ENCODE data around the gene SPOCK1.

The SPOCK1 gene

DNA sequence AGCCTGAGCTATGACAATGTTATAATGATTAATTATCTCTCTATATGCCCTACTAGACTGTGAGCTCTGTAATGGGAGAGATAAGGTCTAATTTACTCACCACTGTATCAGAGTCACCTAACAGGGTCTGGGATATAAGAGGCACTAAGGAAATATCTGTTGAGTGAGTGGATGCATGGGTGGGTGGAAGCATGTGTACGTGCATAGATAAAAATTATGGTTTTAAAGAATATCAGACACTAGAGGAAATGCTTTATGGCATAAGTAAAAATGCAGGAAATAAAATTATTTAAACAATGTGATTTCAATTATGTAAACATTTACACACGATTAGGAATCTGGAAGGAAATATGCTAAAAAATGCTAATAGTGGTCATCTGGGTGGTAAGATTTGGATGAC lies 137.8 kb downstream of the SPOCK1 start:
- no peak for DNase-seq (ENCODE audit: low read depth)

DNA sequence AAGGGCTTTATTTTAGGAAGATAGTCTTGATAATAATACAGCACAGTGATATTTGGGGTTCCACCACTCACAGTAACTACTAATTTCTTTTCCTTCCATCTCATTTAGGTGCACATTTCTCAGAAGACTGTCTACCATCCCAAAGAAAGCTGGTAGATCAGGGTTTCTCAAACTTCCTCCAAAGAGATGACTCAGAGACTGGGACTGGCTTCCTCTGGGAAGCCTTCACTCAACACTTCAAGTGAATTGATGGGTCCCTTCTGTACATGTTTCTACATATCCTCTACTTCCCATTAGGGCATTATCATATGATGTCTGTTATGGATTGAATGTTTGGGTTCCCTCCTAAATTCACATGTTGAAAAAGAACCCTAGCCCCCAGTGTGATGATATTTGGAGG lies 138.5 kb downstream of the SPOCK1 start:
- DNase-seq (ENCODE audit: low read depth), result no peak

- no peak for DNase-seq (ENCODE audit: low read depth)
These were observed 139.2 kb downstream of the SPOCK1 start for GRCh38 chr5:137359941-137360340.

DNA sequence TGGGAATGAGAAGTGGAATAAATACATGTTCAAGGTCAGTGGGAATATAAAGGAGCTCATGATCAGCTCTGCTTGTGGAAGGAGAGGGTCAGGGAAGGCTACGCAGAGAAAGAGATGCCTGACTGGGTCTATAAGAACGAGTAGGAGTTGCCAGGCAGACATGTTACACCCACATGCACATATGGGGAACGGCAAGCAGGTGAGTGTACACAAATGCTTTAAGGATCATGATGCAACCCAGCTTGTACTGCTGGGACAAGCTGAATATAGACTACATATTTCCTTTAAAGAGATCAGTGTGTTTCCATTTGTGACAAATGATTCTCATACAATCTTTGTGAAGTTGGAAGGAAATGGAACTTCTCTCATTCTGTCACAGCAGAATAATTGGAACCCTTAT lies 141.7 kb downstream of the SPOCK1 start:
- no peak for DNase-seq (ENCODE audit: low read depth)

DNA sequence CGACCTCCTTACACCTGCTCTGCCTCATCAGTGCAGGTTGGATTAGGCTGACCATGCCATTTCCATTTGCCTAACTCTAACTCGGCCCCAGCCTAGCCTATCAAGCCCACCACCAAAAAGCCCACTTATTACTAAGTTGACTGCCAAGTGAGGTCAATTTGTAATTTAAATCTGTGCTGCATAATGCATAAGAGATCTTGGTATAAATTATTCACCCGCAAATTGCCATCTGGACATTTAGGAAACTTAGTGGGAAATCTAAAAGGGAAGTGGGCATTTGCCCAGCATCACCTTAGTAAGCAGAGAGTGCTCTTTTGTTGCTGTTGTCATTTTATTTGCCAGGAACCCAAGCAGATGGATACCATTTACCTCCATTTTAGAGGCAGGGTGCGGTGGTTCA lies 143.0 kb downstream of the SPOCK1 start:
- DNase-seq (ENCODE audit: low read depth), result no peak

DNA sequence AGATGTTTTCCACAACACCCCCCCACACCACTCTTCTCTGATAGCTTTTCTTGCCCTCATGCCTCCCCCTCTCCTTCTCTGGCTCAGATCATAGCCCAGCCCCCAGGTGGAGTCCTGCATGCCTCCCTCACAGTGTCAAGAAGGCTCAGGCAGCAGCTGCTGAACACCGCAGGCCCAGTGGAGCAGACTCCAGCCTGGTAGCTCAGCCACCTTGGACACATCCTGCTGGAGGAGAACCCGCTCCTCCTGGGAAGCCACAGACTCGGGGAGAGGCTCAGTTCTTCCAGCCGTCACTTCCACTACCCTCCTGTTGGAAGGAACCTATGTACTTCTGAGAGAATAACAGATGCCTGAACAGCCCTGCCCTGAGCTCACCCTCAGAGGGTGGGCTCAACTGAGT lies 143.4 kb downstream of the SPOCK1 start:
- DNase-seq (ENCODE audit: low read depth), result no peak

GRCh38 chr5:137352095-137352494 lies 147.0 kb downstream of the SPOCK1 start:
- DNase-seq (ENCODE audit: low read depth), result no peak

GRCh38 chr5:137350791-137351190 lies 148.3 kb downstream of the SPOCK1 start:
- no peak for DNase-seq (ENCODE audit: low read depth)

DNA sequence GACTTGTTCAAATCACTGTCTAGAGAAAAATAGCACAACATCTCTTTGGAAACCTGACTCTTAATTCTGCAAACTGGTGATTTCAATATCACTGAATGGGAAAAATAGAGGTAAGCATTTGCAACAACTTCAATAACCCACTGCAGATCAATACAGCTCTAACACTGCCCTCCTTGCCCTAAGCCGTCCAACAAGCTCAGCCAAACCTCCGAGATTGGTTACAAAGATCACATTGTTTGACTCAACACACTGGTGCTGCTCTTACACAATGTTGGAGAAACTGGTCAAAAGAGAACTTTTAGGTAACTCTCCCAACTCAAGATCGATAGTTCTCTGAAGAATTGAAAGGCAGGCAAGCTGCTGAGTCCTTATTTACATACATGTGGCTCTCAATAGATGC lies 150.4 kb downstream of the SPOCK1 start:
- DNase-seq (ENCODE audit: low read depth), result no peak

GRCh38 chr5:137347865-137348264 lies 151.3 kb downstream of the SPOCK1 start:
- no peak for DNase-seq (ENCODE audit: low read depth)

DNA sequence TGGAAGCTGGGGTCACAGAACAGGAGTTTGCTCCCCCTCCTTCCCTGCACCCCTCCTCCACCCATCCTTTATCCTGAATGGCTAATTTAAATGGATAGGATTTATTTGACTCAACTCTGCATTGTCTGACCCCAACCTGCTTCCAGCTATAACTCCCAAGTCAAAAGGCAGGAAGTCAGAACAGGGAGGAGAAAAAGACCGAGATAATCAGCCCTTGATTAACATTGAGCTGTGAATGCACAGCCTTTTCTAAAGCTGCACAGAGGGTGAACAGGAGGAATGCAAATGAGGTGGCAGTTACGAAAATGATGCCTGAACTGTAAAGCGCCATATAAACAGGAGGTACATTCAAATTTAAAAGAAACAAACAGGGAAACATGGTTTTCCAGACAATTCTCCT lies 152.8 kb downstream of the SPOCK1 start:
- DNase-seq (ENCODE audit: low read depth), result no peak

GRCh38 chr5:137345396-137345795 lies 153.7 kb downstream of the SPOCK1 start:
- DNase-seq (ENCODE audit: low read depth), result no peak

- no peak for DNase-seq (ENCODE audit: low read depth)
These were observed 154.3 kb downstream of the SPOCK1 start for GRCh38 chr5:137344723-137345322.

DNA sequence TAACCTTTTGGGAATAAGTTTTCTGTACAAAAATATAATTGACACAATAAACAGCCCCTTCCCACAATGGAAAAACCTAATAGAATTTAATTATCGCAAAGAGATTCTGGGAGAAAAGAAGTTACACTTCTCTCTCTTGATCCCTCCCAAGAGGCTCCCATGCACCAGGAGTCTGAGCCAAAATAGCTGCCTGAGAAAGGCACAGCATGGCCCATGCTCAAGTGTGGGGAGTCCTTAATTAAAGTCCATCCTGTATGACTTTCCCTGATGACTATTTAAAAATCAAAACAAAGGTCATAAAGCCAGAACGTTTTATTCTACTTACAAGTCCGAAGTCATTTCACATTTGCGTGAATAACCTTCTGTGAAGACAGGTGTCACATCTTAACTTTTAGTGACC lies 155.1 kb downstream of the SPOCK1 start:
- DNase-seq (ENCODE audit: low read depth), result no peak

- no peak for DNase-seq (ENCODE audit: low read depth)
These were observed 156.4 kb downstream of the SPOCK1 start for GRCh38 chr5:137342764-137343163.

DNA sequence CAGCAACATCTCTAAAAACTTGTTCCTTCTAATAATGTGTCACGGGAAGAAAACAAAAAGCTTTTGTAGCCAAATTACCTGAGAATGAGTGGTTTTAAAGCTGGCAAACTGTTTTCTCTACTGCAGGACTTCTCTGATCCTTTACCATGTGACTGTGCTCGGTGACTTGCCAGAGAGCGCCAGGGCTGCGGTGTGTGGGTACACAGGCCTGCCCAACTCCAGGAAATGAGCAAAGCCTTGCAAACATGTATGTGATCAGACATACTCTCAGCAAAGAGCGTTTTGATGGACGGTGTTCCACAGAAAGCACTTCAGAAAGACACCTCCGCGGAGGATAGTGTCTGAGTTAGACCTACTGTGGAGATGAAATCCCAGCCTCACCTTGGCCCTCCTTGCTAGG lies 157.3 kb downstream of the SPOCK1 start:
- no peak for DNase-seq (ENCODE audit: low read depth)

DNA sequence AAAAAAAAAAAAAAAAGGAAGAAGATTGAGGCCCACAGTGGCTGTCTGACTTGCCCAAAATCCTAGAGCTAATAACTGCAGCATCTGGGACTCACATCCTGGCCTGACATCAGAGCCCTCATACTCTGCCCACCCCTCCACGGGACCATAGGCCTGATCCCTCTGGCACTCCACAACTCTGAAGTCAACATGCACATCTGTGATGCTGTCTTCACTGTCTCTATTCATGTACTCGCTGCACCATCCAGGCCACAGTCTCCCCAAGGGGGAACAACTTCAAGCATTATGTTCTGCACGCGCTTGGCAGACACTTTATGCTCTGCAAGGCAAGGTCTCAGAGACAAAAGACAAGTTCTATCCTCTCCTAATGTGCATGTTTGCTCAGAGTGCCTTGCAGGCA lies 158.2 kb downstream of the SPOCK1 start:
- no peak for DNase-seq (ENCODE audit: low read depth)

GRCh38 chr5:137336565-137337120 lies 162.5 kb downstream of the SPOCK1 start:
- DNase-seq (ENCODE audit: low read depth), result no peak

DNA sequence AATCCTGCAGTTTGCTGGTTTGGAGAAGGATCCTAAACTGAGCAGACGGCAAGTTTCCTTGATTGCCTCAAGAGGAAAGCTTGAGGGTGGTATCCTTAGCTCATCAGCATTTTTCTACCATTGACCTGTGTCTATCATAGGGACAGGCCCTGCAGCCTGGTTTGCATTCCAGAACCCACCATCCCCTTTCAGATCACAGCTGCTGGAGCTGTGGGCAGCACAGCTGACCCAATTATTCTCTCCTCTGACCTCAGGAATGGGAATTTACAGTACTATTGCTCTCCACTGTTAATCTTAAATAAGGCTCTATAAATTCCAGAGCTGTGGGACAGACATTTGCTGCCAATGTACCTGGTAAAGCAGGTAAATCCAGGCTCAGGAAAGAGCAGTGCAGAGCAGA lies 163.0 kb downstream of the SPOCK1 start:
- DNase-seq (ENCODE audit: low read depth), result no peak

DNA sequence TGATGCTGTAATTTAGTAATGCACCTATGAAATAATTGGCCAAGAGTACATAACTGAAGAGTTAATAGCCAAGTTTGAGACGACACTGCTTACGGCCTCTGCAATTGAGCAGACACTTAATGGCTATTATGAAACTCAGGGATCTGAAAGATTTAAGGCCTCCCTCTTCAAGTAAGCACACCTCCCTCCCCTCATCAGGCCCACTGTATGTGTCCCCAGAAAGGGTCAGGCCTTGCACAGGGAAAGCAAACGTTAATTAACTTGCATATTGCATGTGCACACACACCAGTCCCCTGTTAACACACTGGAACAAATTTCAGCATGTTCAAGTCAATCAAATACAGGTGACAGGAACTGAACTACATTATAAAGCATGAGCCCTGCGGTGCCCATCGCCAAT lies 163.6 kb downstream of the SPOCK1 start:
- no peak for DNase-seq (ENCODE audit: low read depth)

- no peak for DNase-seq (ENCODE audit: low read depth)
These were observed 165.2 kb downstream of the SPOCK1 start for GRCh38 chr5:137333928-137334327.

DNA sequence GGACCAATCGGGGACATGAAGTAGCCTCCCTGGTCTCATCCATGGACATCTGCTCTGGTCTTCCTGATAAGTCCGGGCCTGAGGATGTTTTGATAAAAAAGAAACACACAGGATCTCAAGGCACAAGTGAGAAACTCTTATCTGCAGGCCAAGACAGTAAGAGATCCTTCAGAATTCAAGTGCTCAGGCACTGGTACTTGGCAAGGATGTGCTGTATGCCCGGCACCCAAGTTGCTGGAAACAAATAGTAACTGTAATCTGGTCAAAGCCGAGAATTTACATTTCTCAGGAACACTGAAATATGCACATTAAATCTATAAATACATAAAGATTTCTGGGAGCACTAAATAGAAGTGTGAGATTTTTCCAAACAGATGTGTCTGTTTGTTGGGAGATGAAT lies 165.7 kb downstream of the SPOCK1 start:
- no peak for DNase-seq (ENCODE audit: low read depth)

DNA sequence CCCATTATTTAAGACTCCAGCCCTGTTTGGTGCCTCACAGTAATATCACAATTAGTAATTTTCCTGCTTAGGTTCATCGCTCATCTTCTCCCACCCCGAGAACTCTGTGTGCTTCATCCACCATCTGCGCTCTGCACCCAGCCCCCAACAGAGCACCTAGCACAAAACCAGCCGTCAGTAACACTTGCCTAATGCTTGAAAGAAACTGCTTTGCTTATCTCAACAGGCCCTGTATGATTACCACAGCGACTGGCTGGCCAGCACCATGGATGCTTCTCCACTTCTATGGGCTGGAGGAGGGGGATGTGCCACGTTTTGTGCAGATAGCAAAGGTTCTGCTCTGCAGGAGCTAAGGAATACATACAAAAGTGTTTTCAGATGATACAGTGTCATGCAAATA lies 166.8 kb downstream of the SPOCK1 start:
- no peak for DNase-seq (ENCODE audit: low read depth)

- DNase-seq (ENCODE audit: low read depth), result no peak
These were observed 169.4 kb downstream of the SPOCK1 start for GRCh38 chr5:137329586-137330296.
